A673 (cell line): ENCODE data around the gene ABHD15. TPM values are rescaled to one million over a fixed set of nuclear protein-coding genes. Genes with fewer than 3 reads are reported as not detected.
A peak's percentile ranks its signal among the peaks of the same experiment; 100 is the strongest.

ENCODE experiments used
- BruUV-seq: library from RNA; stranded (reverse); fragments of 400-500 nt; replicated peaks from 2 replicates; lab custom pipeline; 2021; lab: Mats Ljungman, UMichigan
- CTCF ChIA-PET: fragments of 300-600 bp; sonication (Branson Sonifier 250); formaldehyde crosslinking; loops from one replicate; lab custom pipeline; 2022; ENCODE audit warnings: antibody characterized with exemption; lab: Charles Lee
- POLR2A ChIA-PET: fragments of 300-600 bp; sonication (Branson Sonifier 250); formaldehyde crosslinking; loops from one replicate; lab custom pipeline; 2022; ENCODE audit warnings: antibody characterized with exemption; ENCODE audit not compliant: low non-redundant PET; lab: Charles Lee
- DNase-seq: peaks from one replicate; pipeline ENCODE4 v3.0.0-alpha.2; 2015; ENCODE audit warnings: low spot score
- H3K27ac ChIP-seq: fragments of 200-600 bp; sonication (generic); 2 replicates; pipeline ENCODE4 v1.5.1; 2016; ENCODE audit warnings: mixed run types, low read depth, mild to moderate bottlenecking, mixed read lengths, antibody characterized with exemption, low read length; ENCODE audit not compliant: poor library complexity, severe bottlenecking
- H3K27me3 ChIP-seq: fragments of 200-600 bp; sonication (generic); replicated peaks from 2 replicates; pipeline ENCODE4 v1.6.1; 2017; ENCODE audit warnings: mixed run types, low read depth, mild to moderate bottlenecking, mixed read lengths, antibody characterized with exemption, low read length; ENCODE audit not compliant: insufficient read depth, poor library complexity
- H3K36me3 ChIP-seq: fragments of 200-600 bp; sonication (generic); 2 replicates; pipeline ENCODE4 v1.6.1; 2016; ENCODE audit warnings: mixed run types, mild to moderate bottlenecking, mixed read lengths, antibody characterized with exemption, low read length; ENCODE audit not compliant: insufficient read depth, poor library complexity, severe bottlenecking
- H3K4me1 ChIP-seq: fragments of 200-600 bp; sonication (generic); 2 replicates; pipeline ENCODE4 v1.6.1; 2017; ENCODE audit warnings: mixed run types, mild to moderate bottlenecking, mixed read lengths, antibody characterized with exemption, low read length; ENCODE audit not compliant: insufficient read depth, poor library complexity, severe bottlenecking
- H3K4me3 ChIP-seq: fragments of 200-600 bp; sonication (generic); 2 replicates; pipeline ENCODE4 v1.5.1; 2016; ENCODE audit warnings: low read depth, mixed run types, mild to moderate bottlenecking, mixed read lengths, low read length; ENCODE audit not compliant: poor library complexity, severe bottlenecking
- H3K9me3 ChIP-seq: fragments of 200-600 bp; sonication (generic); 2 replicates; pipeline ENCODE4 v1.6.1; 2016; ENCODE audit warnings: mixed run types, low read depth, mild to moderate bottlenecking, mixed read lengths, antibody characterized with exemption, low read length; ENCODE audit not compliant: poor library complexity, severe bottlenecking
- CTCF ChIP-seq: fragments of 300-800, 200-600 bp; sonication (generic); conservative IDR thresholded peaks from 2 replicates; pipeline ENCODE4 v1.5.1; 2017; ENCODE audit warnings: low read depth, mild to moderate bottlenecking, antibody characterized with exemption, low read length, moderate library complexity, mixed read lengths
- EZH2 ChIP-seq: fragments of 200-600 bp; sonication (generic); IDR thresholded peaks from 2 replicates; pipeline ENCODE4 v1.6.1; 2017; ENCODE audit warnings: borderline replicate concordance, low read depth, mild to moderate bottlenecking, mixed read lengths, antibody characterized with exemption, low read length; ENCODE audit not compliant: poor library complexity, severe bottlenecking
- intact Hi-C: fragments of 100-400 bp; cut with micrococcal nuclease; formaldehyde crosslinking; loops from one replicate; pipeline ENCODE4 v1.10.0; 2022; ENCODE audit not compliant: unreplicated experiment
- total RNA-seq: library from RNA; stranded (reverse); gene quantifications from 2 replicates; pipeline ENCODE4 v1.2.3, GENCODE V29; 2021

ABHD15 gene
- total RNA-seq, 1 experiment from 2014 or later: 5.4 TPM

GRCh38 chr17:29589524-29590410 lies 22.9 kb upstream of the ABHD15 start, which contains the start of gene GIT1:
TSS of gene GIT1 (minus strand) at chr17:29589648. CDS start at chr17:29589378, 270 bp downstream.
- H3K27ac ChIP-seq: peak within 1 kb of the TSS; percentile 83
- peaks cover 68% of the 10 kb centered on the region for H3K4me1 ChIP-seq
- no TSS peak for BruUV-seq
- H3K4me3 ChIP-seq: peak within 1 kb of the TSS; percentile 97
- ChIA-PET POLR2A (no interaction called here), CTCF (interaction anchor here (1.4 to 1.6 kb wide), 2 partner anchors 27 to 441 kb away, joined by 3 to 9 read pairs; no protein-coding TSS in a partner anchor)
- H3K27me3 ChIP-seq: no peaks in the 10 kb centered on the region
- intact Hi-C loops: no loop called here
- DNase-seq: peak; percentile 95
- H3K36me3 ChIP-seq: no peaks in the 10 kb centered on the region
- no peaks in the 10 kb centered on the region for H3K9me3 ChIP-seq
- TF ChIP-seq CTCF (no peak), EZH2 (no peak)

- intact Hi-C loops: no loop called here
- H3K4me1 ChIP-seq: peaks cover 64% of the 10 kb centered on the region
- peaks cover 2% of the 10 kb centered on the region for H3K36me3 ChIP-seq
- TF ChIP-seq CTCF: no peak
- no peak for TF ChIP-seq EZH2
- ChIA-PET CTCF (interaction anchor here (0.6 to 1.4 kb wide), 2 partner anchors 11 to 28 kb away, joined by 3 read pairs; no protein-coding TSS in a partner anchor), POLR2A (no interaction called here)
- H3K4me3 ChIP-seq: peak overlapping the region; percentile 97
- peak overlapping the region; percentile 83 for H3K27ac ChIP-seq
- no peaks in the 10 kb centered on the region for H3K9me3 ChIP-seq
- no peaks in the 10 kb centered on the region for H3K27me3 ChIP-seq
- DNase-seq: peak; percentile 36
- no TSS peak for BruUV-seq
Observed at GRCh38 chr17:29588562-29589411, 21.9 kb upstream of the ABHD15 start.

GRCh38 chr17:29588017-29588561 lies 21.3 kb upstream of the ABHD15 start:
- peaks cover 64% of the 10 kb centered on the region for H3K4me1 ChIP-seq
- no peak for TF ChIP-seq CTCF
- intact Hi-C loops: no loop called here
- no peaks in the 10 kb centered on the region for H3K9me3 ChIP-seq
- H3K36me3 ChIP-seq: peaks cover 8% of the 10 kb centered on the region
- CTCF ChIA-PET: interaction anchor here (0.6 to 1.4 kb wide), 2 partner anchors 10 to 29 kb away, joined by 3 read pairs; no protein-coding TSS in a partner anchor
- peak overlapping the region; percentile 97 for H3K4me3 ChIP-seq
- peak overlapping the region; percentile 83 for H3K27ac ChIP-seq
- no peaks in the 10 kb centered on the region for H3K27me3 ChIP-seq
- BruUV-seq: no TSS peak
- DNase-seq: no peak
- POLR2A ChIA-PET: no interaction called here
